Measurements from ENCODE around the gene LRRC45.

GRCh38 chr17:82050152-82050760 lies 27.2 kb downstream of the LRRC45 start:
- TF ChIP-seq CTCF (IDR thresholded peaks at IDR 0.05) (no peak), POLR2A (IDR thresholded peaks at IDR 0.05) (no peak)
